K562 (cell line): ENCODE results near the gene THOP1. TPM values are rescaled to one million over a fixed set of nuclear protein-coding genes. Genes with fewer than 3 reads are reported as not detected.

Experiments used
- ARID1B ChIP-seq: fragments of 450-650 bp; IDR thresholded peaks from 2 replicates; pipeline ENCODE4 v1.6.1; 2016; ENCODE audit warnings: antibody characterized with exemption, mild to moderate bottlenecking, inconsistent platforms
- CEBPB ChIP-seq: fragments of 450-650 bp; IDR thresholded peaks from 2 replicates; pipeline ENCODE4 v1.6.1; 2016; ENCODE audit warnings: missing genetic modification characterization, missing compliant biosample characterization
- CREB3L1 ChIP-seq: fragments of 450-650 bp; IDR thresholded peaks from 2 replicates; pipeline ENCODE4 v1.6.1; 2014; ENCODE audit warnings: low read depth, mild to moderate bottlenecking, moderate library complexity, borderline replicate concordance
- CTCFL ChIP-seq: IDR thresholded peaks from 2 replicates; pipeline ENCODE4 v1.6.1; 2011; ENCODE audit warnings: borderline replicate concordance, low read depth, mild to moderate bottlenecking, moderate library complexity, low read length; ENCODE audit not compliant: insufficient read depth, poor library complexity, severe bottlenecking
- FIP1L1 ChIP-seq: fragments of 200-400 bp; formaldehyde crosslinking; IDR thresholded peaks from 2 replicates; pipeline ENCODE4 v1.6.1; 2018; ENCODE audit warnings: mild to moderate bottlenecking, low read depth, low read length; ENCODE audit not compliant: poor library complexity, severe bottlenecking
- FOS ChIP-seq: IDR thresholded peaks from 3 replicates; pipeline ENCODE4 v1.6.1; 2011; ENCODE audit not compliant: insufficient read length; ENCODE audit errors: extremely low read depth
- FOXM1 ChIP-seq, 2 experiments: fragments of 450-650 bp in 1 of 2; sonication (generic) in 1 of 2; formaldehyde crosslinking in 1 of 2; IDR thresholded peaks; 2 replicates each; pipeline versions ENCODE4 v1.6.1 to v1.9.0; 2017 to 2022; ENCODE audit warnings: low read depth in 2 of 2, mild to moderate bottlenecking in 2 of 2, missing genetic modification reagents in 1 of 2, moderate library complexity in 1 of 2
- GABPA ChIP-seq: fragments of 200-800 bp; sonication (Bioruptor generic); conservative IDR thresholded peaks from 2 replicates; pipeline ENCODE4 v1.6.1; 2016; ENCODE audit warnings: low read depth, missing genetic modification characterization, missing compliant biosample characterization
- HMBOX1 ChIP-seq: sonication (generic); IDR thresholded peaks from 2 replicates; pipeline ENCODE4 v1.6.1; 2016
- IFI16 ChIP-seq: fragments of 250-450 bp; sonication (Bioruptor Pico); IDR thresholded peaks from 2 replicates; pipeline ENCODE4 v2.1.2; 2022; ENCODE audit warnings: mild to moderate bottlenecking, inconsistent platforms
- KLF6 ChIP-seq: fragments of 250-450 bp; sonication (Bioruptor Pico); IDR thresholded peaks from 2 replicates; pipeline ENCODE4 v1.4.0; 2020; ENCODE audit warnings: mild to moderate bottlenecking, moderate library complexity, borderline replicate concordance
- MXD1 ChIP-seq: fragments of 250-450 bp; sonication (Bioruptor Pico); IDR thresholded peaks from 2 replicates; pipeline ENCODE4 v1.8.0; 2021; ENCODE audit warnings: borderline replicate concordance, mild to moderate bottlenecking, moderate library complexity; ENCODE audit not compliant: poor library complexity, severe bottlenecking
- NFRKB ChIP-seq: fragments of 450-650 bp; IDR thresholded peaks from 2 replicates; pipeline ENCODE4 v1.6.1; 2016; ENCODE audit warnings: low read depth
- NR4A1 ChIP-seq, 2 experiments: fragments of 250-450 bp in 1 of 2; fragments of 450-650 bp in 1 of 2; sonication (Bioruptor Pico) in 1 of 2; IDR thresholded peaks; 2 replicates each; pipeline versions ENCODE4 v1.4.0 to v1.6.1; 2016 to 2020; ENCODE audit warnings: mild to moderate bottlenecking in 2 of 2, missing compliant biosample characterization in 1 of 2, missing genetic modification characterization in 1 of 2, moderate library complexity in 1 of 2
- OTX1 ChIP-seq: fragments of 450-650 bp; formaldehyde crosslinking; IDR thresholded peaks from 2 replicates; pipeline ENCODE4 v1.4.0; 2022; ENCODE audit warnings: mild to moderate bottlenecking
- SIX5 ChIP-seq, 2 experiments: IDR thresholded peaks; 2 replicates each; pipeline ENCODE4 v1.6.1; 2011; ENCODE audit warnings: low read length in 2 of 2, borderline replicate concordance in 1 of 2, low read depth in 1 of 2, mild to moderate bottlenecking in 1 of 2, moderate library complexity in 1 of 2; ENCODE audit not compliant: insufficient read depth in 1 of 2
- TFE3 ChIP-seq: fragments of 450-650 bp; formaldehyde crosslinking; IDR thresholded peaks from 2 replicates; pipeline ENCODE4 v1.4.0; 2020; ENCODE audit warnings: mild to moderate bottlenecking, mixed read lengths
- ZEB2 ChIP-seq: fragments of 450-650 bp; IDR thresholded peaks from 2 replicates; pipeline ENCODE4 v1.6.1; 2016
- ZNF354B ChIP-seq: fragments of 250-450 bp; sonication (Bioruptor Pico); IDR thresholded peaks from 2 replicates; pipeline ENCODE4 v1.4.0; 2020
- ZNF561 ChIP-seq: fragments of 450-650 bp; formaldehyde crosslinking; conservative IDR thresholded peaks from 2 replicates; pipeline ENCODE4 v1.4.0; 2020; ENCODE audit warnings: mild to moderate bottlenecking, moderate library complexity
- polyA plus RNA-seq, 8 experiments: library from polyadenylated mRNA; depleted of rRNA in 4 of 8; stranded (reverse) in 5 of 8; unstranded in 3 of 8; fragments of >200 nt; fragmentation: Nextera tagmentation in 2 of 8; fragmentation: Illumina TruSeq in 1 of 8; extraction: Ambion mirVana in 2 of 8; extraction: Trizol in 1 of 8; gene quantifications; 2 replicates each; pipeline versions ENCODE4 v1.2.1 to v1.2.3, GENCODE V29; 2011 to 2014; ENCODE audit warnings: inconsistent platforms in 1 of 8, missing spikeins in 1 of 8
- total RNA-seq, 7 experiments: library from RNA; depleted of rRNA in 6 of 7; stranded (reverse); fragments of >200 nt in 6 of 7; fragmentation: Illumina TruSeq in 2 of 7; extraction: Trizol in 2 of 7; gene quantifications; 2 replicates each; pipeline versions ENCODE4 v1.2.1 to v1.2.3, GENCODE V29; 2011 to 2021; ENCODE audit warnings: low replicate concordance in 1 of 7

THOP1 gene
- total and polyA plus RNA-seq, 9 of the 15 experiments (the other 6 are each of a cell fraction or from before 2014, with no cell fraction given): 1.3 to 255 (median 96.1) TPM

- TF ChIP-seq HMBOX1 (no peak), FOS (peak; percentile 93), CREB3L1 (no peak), FOXM1 (IDR thresholded peaks at IDR 0.05; ENCODE audit: low read depth) (no peak), FOXM1 (CRISPR knock-in tag; IDR thresholded peaks at IDR 0.05; ENCODE audit: low read depth) (peak; percentile 86), SIX5 (IDR thresholded peaks at IDR 0.05; ENCODE audit: borderline replicate concordance in 1 of 2, insufficient read depth in 1 of 2, low read depth in 1 of 2, low read length in 2 of 2) (peak; percentile 60; a peak in 3 of 4 replicates), MXD1 (CRISPR knock-in tag) (peak; percentile 33), ZNF354B (CRISPR knock-in tag) (peak; percentile 50; the same call in 1 of the 2 replicates), ZEB2 (peak; percentile 97), CEBPB (tag) (no peak), FIP1L1 (peak; percentile 70), OTX1 (CRISPR knock-in tag) (no peak), KLF6 (peak; percentile 78), GABPA (peak; percentile 97), CTCFL (no peak), NFRKB (0 out of 2 replicates have a peak, but pooled peaks have one; percentile 8), ZNF561 (CRISPR knock-in tag) (no peak), NR4A1 (CRISPR knock-in tag; IDR thresholded peaks at IDR 0.05) (peak; percentile 72; the same call in 1 of the 2 replicates), NR4A1 (tag; IDR thresholded peaks at IDR 0.05) (0 out of 2 replicates have a peak, but pooled peaks have one; percentile 47), ARID1B (no peak), TFE3 (CRISPR knock-in tag) (no peak), IFI16 (CRISPR knock-in tag) (no peak)
Measured at GRCh38 chr19:2739602-2740313, 45.5 kb upstream of the THOP1 start, which contains the start of gene SLC39A3 (continued).
